Stomach (tissue), 4 donors: ENCODE results near the gene STXBP6.

Experiments
- CTCF ChIP-seq, 7 experiments: fragments of 450-650 bp in 4 of 7; fragments of 200-600 bp in 3 of 7; sonication (generic) in 3 of 7; IDR thresholded peaks; one replicate each; pipeline ENCODE4 v1.5.1; 2016 to 2019; ENCODE audit warnings: antibody characterized with exemption in 7 of 7, control low read depth in 2 of 7, mild to moderate bottlenecking in 1 of 7
- EP300 ChIP-seq: sonication (generic); formaldehyde crosslinking; IDR thresholded peaks from one replicate; pipeline ENCODE4 v1.6.1; 2017; ENCODE audit warnings: antibody characterized with exemption
- POLR2A ChIP-seq, 4 donors: fragments of 450-650 bp; IDR thresholded peaks; one replicate each; pipeline ENCODE4 v1.6.1; 2016; ENCODE audit warnings: antibody characterized with exemption in 4 of 4, control low read depth in 2 of 4, mild to moderate bottlenecking in 1 of 4, moderate library complexity in 1 of 4

GRCh38 chr14:25041898-25042297 is 8.0 kb downstream of the STXBP6 start:
- no peak for TF ChIP-seq CTCF (IDR thresholded peaks at IDR 0.05)
- TF ChIP-seq POLR2A (IDR thresholded peaks at IDR 0.05), result no peak
- TF ChIP-seq EP300, result no peak
